ENCODE measurements around the gene SMARCA4. TPM values are rescaled to one million over a fixed set of nuclear protein-coding genes. Genes with fewer than 3 reads are reported as not detected.

The SMARCA4 gene
- total RNA-seq, 2 experiments from 2014 or later, result 69.6 to 74.5 TPM

DNA sequence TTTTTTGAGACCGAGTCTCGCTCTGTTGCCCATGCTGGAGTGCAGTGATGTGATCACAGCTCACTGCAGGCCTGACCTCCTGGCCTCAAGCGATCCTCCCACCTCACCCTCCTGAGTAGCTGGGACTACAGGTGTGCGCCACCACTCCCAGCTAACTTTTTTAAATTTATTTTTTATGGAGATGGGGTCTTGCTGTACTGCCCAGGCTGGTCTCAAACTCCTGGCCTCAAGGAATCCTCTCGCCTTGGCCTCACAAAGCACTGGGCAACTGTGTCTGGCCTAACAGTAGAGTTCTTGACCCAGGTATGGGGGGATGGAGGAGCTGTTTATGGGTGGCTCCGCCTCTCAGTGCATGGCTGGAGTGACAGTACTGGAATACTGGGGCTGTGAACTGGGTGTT lies 59.6 kb downstream of the SMARCA4 start:
- H3K4me3 ChIP-seq (ENCODE audit: low read length), result no peak overlapping the region
- Mint-ChIP-seq H3K4me1 (ENCODE audit: low read depth) (no peaks in the 10 kb centered on the region), H3K27me3 (no peaks in the 10 kb centered on the region), H3K4me3 (no peak overlapping the region), H3K36me3 (ENCODE audit: low read depth) (peaks cover 88% of the 10 kb centered on the region), H3K27ac (no peak overlapping the region), H3K9me3 (no peaks in the 10 kb centered on the region)
- POLR2A ChIA-PET, result no interaction called here
- TF ChIP-seq, protein P1, sequence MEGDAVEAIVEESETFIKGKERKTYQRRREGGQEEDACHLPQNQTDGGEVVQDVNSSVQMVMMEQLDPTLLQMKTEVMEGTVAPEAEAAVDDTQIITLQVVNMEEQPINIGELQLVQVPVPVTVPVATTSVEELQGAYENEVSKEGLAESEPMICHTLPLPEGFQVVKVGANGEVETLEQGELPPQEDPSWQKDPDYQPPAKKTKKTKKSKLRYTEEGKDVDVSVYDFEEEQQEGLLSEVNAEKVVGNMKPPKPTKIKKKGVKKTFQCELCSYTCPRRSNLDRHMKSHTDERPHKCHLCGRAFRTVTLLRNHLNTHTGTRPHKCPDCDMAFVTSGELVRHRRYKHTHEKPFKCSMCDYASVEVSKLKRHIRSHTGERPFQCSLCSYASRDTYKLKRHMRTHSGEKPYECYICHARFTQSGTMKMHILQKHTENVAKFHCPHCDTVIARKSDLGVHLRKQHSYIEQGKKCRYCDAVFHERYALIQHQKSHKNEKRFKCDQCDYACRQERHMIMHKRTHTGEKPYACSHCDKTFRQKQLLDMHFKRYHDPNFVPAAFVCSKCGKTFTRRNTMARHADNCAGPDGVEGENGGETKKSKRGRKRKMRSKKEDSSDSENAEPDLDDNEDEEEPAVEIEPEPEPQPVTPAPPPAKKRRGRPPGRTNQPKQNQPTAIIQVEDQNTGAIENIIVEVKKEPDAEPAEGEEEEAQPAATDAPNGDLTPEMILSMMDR (IDR thresholded peaks at IDR 0.05), result no peak
- no peaks in the 10 kb centered on the region for H3K27me3 ChIP-seq (ENCODE audit: control insufficient read depth in 1 of 2, insufficient read depth in 2 of 2, low read length in 2 of 2)
- CTCF ChIA-PET, result interaction anchor here (0.6 kb wide), 1 partner anchor 393 kb away, joined by 4 read pairs; no protein-coding TSS in a partner anchor
- H3K36me3 ChIP-seq (ENCODE audit: insufficient read depth, low read length), result peaks cover 88% of the 10 kb centered on the region
- H3K27ac ChIP-seq (ENCODE audit: low read depth in 1 of 2, low read length in 2 of 2), result no peak overlapping the region
- ATAC-seq (ENCODE audit: poor library complexity) (no peak), DNase-seq (no peak)
- intact Hi-C loops (cut with DNase I, micrococcal nuclease), result no loop called here
- H3K4me1 ChIP-seq (ENCODE audit: insufficient read depth, low read length), result no peaks in the 10 kb centered on the region
- H3K9me3 ChIP-seq (ENCODE audit: control insufficient read depth in 1 of 2, insufficient read depth in 1 of 2, low read length in 2 of 2), result no peaks in the 10 kb centered on the region

DNA sequence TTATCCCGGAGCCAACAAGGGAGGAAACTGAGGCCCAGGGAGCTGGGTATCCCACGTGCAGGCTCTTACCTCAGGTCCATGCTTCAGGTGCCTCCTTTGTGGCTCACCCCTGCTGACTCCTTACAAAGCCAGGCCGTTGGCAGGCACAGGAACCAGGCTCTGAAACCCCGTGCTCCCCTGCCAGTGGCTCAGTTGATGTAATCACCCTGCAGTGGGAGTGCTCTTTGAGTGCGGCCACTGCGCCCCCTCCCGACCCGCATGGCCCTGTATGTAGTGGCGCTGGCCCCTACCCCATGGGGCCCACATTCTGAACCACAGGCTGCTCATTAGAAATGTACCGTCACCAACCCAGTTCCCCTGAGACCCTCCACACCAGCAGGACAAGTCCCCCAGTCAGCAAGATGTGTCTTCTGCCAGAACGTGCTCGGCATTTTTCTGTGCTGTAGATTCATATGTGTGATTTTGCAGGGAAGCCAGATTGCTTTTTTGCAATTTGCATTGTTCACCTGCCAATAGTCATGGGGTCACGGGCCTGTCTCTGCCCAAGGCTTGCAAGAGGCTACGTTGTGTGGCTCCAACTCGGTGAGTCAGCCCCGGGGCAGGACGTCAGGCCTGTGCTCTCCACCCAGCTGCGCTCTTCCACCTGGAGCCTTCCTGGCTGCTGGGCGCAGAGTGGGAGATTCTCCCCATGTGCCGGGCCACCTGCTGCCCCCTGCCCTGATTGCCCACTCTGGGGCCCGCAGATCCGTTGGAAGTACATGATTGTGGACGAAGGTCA lies 60.3 kb downstream of the SMARCA4 start:
- Mint-ChIP-seq H3K4me1 (ENCODE audit: low read depth) (no peaks in the 10 kb centered on the region), H3K27me3 (no peaks in the 10 kb centered on the region), H3K27ac (no peak overlapping the region), H3K36me3 (ENCODE audit: low read depth) (peaks cover 88% of the 10 kb centered on the region), H3K4me3 (no peak overlapping the region), H3K9me3 (no peaks in the 10 kb centered on the region)
- CTCF ChIA-PET, result no interaction called here
- DNase-seq (no peak), ATAC-seq (ENCODE audit: poor library complexity) (no peak)
- H3K27me3 ChIP-seq (ENCODE audit: control insufficient read depth in 1 of 2, insufficient read depth in 2 of 2, low read length in 2 of 2), result no peaks in the 10 kb centered on the region
- H3K27ac ChIP-seq (ENCODE audit: low read depth in 1 of 2, low read length in 2 of 2), result no peak overlapping the region
- intact Hi-C loops (cut with DNase I, micrococcal nuclease), result no loop called here
- H3K36me3 ChIP-seq (ENCODE audit: insufficient read depth, low read length), result peaks cover 93% of the 10 kb centered on the region
- no peak overlapping the region for H3K4me3 ChIP-seq (ENCODE audit: low read length)
- H3K9me3 ChIP-seq (ENCODE audit: control insufficient read depth in 1 of 2, insufficient read depth in 1 of 2, low read length in 2 of 2), result no peaks in the 10 kb centered on the region
- POLR2A ChIA-PET, result no interaction called here
- H3K4me1 ChIP-seq (ENCODE audit: insufficient read depth, low read length), result no peaks in the 10 kb centered on the region
- TF ChIP-seq, protein P1 (IDR thresholded peaks at IDR 0.05), result no peak

DNA sequence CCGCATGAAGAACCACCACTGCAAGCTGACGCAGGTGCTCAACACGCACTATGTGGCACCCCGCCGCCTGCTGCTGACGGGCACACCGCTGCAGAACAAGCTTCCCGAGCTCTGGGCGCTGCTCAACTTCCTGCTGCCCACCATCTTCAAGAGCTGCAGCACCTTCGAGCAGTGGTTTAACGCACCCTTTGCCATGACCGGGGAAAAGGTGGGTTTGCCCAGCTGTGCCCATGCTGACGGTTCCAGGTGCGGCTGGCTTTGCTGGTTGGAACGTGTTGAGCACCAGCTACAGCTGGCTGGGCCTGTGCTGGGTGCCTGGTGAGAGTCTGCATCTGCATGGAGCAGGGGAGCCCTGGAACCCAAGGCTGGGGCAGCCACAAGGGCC lies 60.9 kb downstream of the SMARCA4 start:
- POLR2A ChIA-PET, result no interaction called here

More for the DNA sequence above, 60.9 kb downstream of the SMARCA4 start:
- Mint-ChIP-seq H3K27me3 (no peaks in the 10 kb centered on the region), H3K27ac (no peak overlapping the region), H3K9me3 (no peaks in the 10 kb centered on the region), H3K4me1 (ENCODE audit: low read depth) (no peaks in the 10 kb centered on the region), H3K4me3 (no peak overlapping the region), H3K36me3 (ENCODE audit: low read depth) (peaks cover 87% of the 10 kb centered on the region)
- no peaks in the 10 kb centered on the region for H3K4me1 ChIP-seq (ENCODE audit: insufficient read depth, low read length)
- intact Hi-C loops (cut with DNase I, micrococcal nuclease), result no loop called here
- H3K4me3 ChIP-seq (ENCODE audit: low read length), result no peak overlapping the region
- H3K27ac ChIP-seq (ENCODE audit: low read depth in 1 of 2, low read length in 2 of 2), result no peak overlapping the region
- no peak for ATAC-seq (ENCODE audit: poor library complexity)
- DNase-seq, result no peak
- peaks cover 91% of the 10 kb centered on the region for H3K36me3 ChIP-seq (ENCODE audit: insufficient read depth, low read length)
- no peaks in the 10 kb centered on the region for H3K27me3 ChIP-seq (ENCODE audit: control insufficient read depth in 1 of 2, insufficient read depth in 2 of 2, low read length in 2 of 2)
- TF ChIP-seq, protein P1 (IDR thresholded peaks at IDR 0.05), result no peak
- H3K9me3 ChIP-seq (ENCODE audit: control insufficient read depth in 1 of 2, insufficient read depth in 1 of 2, low read length in 2 of 2), result no peaks in the 10 kb centered on the region
- CTCF ChIA-PET, result no interaction called here
